HK-2 (cell line): ENCODE measurements around the gene TPCN2.

Source experiments
- DNase-seq: peaks from one replicate; pipeline ENCODE4 v3.0.0-alpha.2; 2018; ENCODE audit not compliant: unreplicated experiment

TPCN2 gene

DNA sequence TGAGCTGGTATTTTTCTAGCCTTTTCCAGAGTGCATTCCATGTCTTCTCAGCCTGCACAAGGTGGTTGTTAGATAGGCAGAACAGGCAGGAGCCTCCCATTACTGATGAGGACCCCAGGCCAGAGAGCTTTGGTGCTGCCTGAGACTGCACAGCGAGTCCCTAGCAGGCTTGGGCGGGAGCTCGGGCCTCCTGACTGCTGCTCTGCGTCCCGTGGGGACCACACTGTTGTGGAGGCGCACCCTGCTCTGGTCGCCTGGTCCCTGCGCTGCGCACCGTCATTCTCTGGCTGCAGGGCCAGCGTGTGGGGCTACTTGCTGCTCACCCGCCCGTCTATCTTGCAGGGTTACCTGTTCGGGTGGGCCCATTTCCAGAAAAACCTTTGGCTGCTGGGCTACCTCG lies 8.5 kb downstream of the TPCN2 start:
- no peak for DNase-seq

DNA sequence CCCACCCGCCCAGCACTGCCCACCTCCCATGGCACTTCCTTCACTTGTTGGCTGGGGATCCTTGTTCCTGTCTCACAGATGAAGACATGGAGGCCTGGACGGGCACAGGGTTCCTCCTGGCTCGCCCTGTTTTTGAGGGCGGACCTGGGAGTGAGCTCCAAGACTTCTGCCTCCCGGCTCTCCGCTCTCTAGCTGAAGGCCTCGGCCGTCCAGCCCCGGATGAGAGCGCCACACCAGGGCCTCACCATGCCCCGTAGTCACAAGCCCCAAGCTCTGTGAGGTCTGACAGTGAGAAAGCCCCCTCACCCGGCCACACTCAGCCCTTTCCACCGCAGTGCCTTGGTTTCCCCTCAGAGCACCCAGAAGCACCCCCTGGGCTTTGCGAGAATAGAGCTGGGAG lies 9.1 kb downstream of the TPCN2 start:
- DNase-seq = no peak

DNA sequence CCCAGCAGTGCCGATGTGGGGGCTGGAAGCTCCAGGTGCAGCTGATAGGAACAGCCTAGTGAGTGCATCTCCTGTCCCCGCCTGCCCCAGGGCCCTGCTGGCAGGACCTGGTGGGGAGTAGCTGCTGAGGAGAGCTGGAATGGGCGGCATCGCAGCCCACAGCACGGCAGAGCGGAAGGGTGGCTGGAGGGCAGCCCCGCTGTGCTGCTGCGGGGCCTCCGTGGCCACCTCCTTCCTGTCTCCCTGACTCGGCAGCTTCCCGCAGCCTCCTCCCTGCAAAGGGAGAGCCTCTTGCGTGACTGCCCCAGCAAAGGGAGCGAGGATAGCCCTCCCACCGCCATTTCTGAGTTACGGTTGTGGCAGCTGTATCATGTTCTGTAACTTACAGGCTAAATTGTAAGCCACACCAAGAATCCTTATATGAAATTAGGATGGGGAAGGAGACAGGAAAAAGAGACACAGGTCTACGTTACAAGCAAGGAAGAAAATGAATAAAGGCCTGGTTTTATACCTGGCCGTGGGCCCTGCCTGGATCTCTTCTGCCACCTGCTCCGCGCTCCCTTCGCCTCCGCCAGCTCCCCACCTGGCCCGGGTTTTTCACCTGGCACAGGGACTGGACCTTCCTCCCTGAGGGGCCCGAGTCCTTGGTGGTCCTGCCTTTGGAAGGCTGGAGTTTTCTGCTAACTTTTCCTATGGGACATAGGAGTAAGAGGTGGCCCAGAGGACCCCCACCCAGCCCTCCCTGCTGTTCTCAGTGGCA lies 10.0 kb downstream of the TPCN2 start:
- no peak for DNase-seq

DNA sequence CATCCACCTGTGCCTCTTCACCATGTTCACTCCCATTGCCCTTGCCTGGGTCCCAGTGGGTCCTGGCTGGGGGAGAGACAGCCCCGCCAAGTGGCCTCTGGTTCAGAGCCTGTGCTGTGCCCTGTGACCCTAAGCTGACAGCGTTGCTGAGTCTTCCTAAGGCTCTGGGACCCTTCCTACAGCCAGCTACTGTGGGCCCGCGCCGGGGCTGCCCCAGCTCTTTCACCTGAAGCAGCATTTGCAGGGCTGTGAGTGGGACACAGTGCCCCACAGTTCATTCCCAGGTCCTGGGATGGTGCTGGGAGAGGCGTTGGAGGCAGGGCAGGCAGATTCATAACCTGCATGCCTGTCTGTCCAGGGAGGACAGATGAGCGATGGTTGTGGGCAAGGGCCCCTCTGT lies 10.7 kb downstream of the TPCN2 start:
- DNase-seq = no peak

GRCh38 chr11:69059985-69060384 lies 11.3 kb downstream of the TPCN2 start:
- no peak for DNase-seq

DNA sequence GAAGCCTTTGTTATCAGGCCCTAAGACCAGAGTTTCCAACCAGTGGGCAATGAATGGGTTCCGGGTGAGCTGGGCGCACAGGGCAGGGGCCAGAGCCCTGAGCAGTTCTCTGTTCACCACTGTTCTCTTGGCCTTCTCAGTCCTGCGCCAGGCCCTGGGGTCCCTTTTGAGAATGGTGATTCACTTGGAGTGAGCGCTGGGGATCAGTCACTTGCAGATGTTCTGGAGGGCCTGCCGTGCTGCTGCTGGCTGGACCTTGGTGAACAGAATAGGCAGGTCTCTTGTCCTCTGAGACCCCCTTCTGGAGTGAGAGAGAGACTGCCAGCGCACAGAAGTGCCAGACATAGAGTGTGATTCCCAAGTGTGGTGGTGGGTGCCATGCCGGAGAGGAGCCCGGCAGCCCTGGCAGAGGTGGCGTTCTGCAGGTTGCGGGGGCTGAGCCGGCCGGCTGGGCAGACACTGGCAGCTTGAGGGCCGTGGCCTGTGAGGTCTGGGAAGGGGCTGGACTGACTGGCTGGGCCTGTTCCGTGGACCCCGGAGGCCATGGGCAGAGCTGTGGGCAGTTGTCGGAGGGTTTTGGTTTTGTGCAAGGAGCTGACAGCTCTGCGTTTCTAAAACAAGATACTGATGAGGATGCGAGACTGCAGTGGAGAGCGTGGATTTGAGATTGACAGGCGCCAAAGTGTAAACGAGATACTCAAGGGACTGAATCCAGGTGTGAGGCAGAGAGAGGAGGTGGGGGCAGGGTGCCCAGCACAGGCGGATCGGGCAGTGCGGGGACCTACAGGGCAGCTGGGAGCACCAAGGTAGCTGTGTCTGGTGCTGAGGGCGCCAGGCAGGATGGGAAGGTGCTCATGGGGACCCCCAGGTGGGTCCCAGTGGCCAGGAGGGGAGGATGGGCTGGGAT lies 12.3 kb downstream of the TPCN2 start:
- no peak for DNase-seq

- DNase-seq = no peak
Measured at GRCh38 chr11:69061713-69062053, 13.0 kb downstream of the TPCN2 start.

- no peak for DNase-seq
Measured at GRCh38 chr11:69062169-69062855, 13.6 kb downstream of the TPCN2 start.

DNA sequence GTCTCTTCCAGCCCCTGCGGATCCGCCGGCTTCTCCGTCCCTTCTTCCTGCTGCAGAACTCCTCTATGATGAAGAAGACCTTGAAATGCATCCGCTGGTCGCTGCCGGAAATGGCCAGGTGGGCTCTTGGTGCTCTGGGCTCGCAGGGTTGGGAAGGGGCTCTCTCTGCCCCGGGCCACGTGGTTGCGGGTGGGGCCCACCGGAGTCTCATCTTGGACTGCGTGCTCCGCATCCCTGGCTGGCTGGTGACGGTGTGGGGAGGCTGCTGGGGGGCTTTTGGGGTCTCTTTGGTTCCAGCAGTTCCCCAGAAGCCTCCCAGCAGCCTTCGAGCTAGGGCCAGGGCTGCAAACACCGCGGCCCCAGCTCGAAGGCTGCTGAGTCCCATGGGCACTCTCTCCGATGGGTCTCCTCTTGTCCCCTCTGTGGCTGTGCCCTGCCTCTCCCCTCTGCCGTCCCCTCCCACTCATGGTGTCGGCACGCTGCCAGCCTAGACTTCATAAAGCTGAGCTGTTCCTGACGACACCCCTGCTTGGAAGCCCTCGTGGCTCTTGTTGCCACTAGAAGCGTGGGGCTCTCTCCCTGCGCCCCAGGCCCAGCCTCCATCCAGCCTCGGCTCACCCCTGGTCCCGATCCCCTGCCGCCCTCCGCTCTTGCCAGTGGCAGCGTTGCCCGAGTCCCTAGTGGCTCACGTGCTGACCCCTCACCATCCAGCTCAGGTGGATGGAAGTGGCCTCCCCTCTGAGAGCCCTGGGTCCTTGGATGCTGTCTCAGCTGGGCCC lies 14.3 kb downstream of the TPCN2 start:
- DNase-seq = no peak

DNA sequence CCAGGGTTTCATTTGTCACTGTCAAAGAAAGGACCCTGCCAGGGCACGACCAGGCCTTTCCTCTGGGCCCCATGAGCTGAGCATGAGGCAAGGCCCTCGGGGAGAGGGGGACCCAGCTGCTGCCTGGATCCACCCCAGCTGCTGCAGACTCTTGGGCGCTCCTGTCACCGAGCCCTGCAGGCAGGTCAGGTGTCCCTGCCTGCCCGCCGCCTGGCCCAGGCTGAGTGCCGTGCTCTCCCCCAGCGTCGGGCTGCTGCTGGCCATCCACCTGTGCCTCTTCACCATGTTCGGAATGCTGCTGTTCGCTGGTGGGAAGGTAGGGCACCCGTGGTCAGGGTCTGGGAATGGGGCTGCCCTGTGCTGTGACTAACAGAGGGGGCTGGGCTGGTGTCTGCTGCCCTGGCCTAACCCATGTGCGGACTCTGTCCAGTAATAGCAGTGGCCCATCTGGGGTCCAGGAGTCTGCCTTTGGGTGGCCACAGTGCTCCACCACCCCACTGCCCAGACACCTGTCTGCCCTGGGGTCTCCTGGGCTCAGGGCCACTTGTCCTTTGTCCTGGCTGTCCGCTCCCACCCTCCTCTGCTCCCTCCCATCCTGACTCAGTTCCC lies 15.0 kb downstream of the TPCN2 start:
- DNase-seq = no peak

- no peak for DNase-seq
Measured at GRCh38 chr11:69064394-69064957, 15.7 kb downstream of the TPCN2 start.

DNA sequence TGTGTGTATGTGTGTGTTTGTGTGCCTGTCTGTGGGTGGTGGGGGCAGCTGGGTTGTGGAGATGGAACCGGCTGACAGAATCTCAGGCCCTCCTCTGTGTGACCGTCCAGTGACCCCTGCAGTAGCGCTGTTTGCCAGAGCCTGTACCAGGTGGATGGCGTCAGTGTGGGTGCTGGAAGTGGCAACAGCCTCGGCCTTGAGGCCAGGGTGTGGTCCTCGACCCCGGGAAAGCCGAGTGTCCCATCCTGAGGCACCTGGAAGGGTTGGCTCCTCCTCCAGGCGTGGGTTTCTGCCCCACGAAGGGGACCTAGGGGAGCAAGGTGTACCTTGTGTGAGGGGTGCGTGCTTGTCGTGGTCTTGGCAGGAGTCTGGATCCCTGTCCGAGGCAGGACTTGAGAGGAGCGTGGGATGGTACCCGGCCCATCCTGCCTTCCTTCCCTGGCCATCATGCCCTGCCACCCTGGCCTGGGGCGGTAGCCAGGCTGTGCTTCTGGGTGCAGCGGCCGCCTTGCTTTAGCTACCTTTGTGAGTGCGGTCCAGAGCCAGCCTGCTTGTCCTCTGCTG lies 16.5 kb downstream of the TPCN2 start:
- DNase-seq = no peak

DNA sequence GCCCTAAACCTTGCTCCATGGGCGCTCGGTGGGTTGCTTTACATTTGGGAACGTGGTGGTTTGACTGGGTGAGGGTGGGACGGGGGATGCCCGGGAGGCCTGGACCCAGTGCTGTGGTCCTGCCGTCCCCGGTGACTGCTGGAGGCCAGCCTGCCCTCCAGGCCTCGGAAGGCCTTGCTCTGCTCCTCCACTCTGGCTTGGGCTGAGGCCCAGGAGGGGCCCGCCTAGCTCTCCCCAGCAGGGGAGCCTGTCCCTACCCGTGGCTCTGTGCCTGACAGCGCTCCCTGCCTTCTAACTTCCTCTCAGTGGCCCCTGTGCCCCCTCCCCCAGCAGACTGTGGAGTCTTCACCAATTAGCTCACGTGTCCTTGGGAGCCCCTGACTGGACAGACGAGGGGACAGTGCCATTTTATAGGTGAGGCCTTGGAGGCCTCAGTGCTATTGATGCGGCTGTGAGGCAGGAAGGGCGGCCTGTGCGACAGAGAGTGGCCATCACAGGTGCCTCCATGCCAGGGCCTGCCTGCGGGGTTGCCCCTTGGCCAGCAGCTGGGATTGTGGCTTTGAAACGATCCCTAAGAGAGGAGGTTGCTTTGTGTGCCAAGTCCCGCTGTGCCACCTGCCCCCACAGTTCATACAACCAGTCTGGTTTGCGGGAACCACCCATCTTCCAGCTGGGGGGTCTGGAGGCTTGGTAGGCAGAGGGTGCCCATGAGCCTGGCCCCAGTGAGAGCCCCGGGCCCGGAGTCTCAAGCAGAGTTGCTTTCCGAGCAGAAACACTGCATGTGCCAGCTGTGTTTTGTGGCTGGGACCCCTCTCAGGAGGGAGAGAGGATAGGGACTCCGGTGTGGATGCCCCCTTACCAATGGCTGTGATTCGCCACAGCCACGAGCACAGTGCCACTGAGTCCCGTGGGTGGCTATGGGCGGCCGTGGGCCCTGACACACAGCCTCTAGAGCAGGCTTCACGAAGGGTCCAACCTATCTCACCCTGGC lies 17.7 kb downstream of the TPCN2 start:
- DNase-seq = no peak

GRCh38 chr11:69067200-69067599 lies 18.5 kb downstream of the TPCN2 start:
- no peak for DNase-seq

GRCh38 chr11:69071086-69071800 lies 22.5 kb downstream of the TPCN2 start:
- DNase-seq = no peak

- no peak for DNase-seq
Measured at GRCh38 chr11:69071956-69072355, 23.2 kb downstream of the TPCN2 start.

- DNase-seq = no peak
Measured at GRCh38 chr11:69073469-69073868, 24.7 kb downstream of the TPCN2 start.

DNA sequence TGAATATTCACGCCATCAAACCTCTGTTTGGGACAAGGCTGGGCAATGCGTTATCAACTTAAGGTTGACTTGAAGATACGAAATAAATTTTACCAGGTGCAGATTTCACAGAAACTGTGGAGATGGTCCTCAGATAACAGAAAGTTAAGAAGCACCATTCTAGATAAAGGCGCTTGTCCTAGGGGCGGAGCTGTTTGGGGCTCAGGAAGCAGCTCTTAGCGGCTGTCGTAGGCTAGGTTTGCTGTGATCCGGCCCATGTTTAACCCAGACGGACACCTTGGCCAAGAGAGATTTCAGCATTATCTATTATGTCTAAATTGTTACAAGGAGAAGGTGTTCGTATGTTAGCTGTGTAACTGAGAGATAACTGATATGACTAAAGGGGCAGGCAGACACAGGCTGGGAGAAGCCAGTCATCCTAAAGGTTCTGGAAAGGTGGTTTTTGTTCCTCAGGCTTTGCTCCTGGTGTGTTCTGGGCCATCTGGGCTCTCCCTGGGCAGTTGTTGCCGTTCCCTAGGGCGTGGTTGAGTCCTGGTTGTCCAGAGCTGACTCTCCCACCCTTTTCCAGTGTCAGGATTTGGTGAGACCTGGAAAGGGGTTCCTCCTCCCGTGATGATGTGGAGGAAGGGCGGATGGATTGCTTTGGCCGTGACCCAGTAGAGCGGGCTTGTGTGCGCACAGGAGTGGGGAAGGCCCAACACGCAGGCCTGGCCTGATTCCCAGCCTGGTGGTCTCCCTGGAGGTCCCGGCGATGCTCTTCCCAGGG lies 25.8 kb downstream of the TPCN2 start:
- no peak for DNase-seq
